Activated naive CD4-positive, alpha-beta T cell (primary cell): Measurements from ENCODE around the gene COX19.

Source experiments
- DNase-seq, 4 experiments: peaks; one replicate each; lab custom pipeline; 2025; lab: John Stamatoyannopoulos, UW

COX19 gene

DNA sequence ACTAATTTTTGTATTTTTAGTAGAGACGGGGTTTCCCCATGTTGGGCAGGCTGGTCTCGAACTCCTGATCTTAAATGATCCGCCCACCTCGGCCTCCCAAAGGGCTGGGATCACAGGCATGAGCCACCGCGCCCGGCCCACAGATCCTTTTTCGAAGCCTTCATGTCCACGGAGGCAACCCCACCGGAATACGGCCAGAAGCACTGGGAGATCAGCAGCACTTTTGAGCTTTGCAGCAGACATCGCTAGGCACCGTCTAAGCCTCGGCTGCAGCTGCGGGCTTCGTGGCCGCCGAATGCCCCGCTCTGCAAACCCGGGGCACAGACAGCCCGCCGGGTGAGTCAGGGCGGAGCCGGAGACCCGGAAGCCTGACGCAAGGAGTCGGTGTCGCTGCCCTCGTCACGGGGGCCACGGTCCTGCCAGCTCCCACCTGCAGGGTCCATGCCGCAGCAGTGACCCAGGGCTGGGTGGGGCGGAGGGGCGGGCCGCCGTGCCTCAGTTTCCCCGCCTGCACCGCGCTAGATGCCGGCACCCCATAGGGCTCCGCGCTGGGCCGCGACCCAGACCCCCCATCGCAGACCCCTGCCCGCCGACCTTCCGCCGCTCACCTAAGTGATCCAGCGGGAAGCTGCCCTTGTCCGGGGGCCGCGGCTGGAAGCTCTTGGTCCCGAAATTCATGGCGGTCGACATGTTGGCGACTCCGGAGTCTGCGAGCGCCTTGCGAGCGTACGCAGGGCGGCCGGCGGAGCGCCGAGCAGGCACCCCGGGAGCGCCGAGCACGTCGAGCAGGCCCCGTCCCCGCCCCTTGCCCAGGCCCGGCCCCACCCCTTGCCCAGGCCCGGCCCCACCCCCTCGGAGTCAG, at the start of gene COX19:
Gene COX19, minus strand, starts transcription at position 730 of the 862 bp plus-strand sequence. Its CDS starts 40 bp downstream, at position 690.
- DNase-seq: peak; percentile 76 to 89 (median 82)

- DNase-seq: no peak
Observed at GRCh38 chr7:1024331-1024841, 49.0 kb upstream of the COX19 start.

- DNase-seq: no peak
Observed at GRCh38 chr7:1022801-1023465, 47.6 kb upstream of the COX19 start.

- no peak for DNase-seq
Observed at GRCh38 chr7:1022356-1022755, 47.0 kb upstream of the COX19 start.

DNA sequence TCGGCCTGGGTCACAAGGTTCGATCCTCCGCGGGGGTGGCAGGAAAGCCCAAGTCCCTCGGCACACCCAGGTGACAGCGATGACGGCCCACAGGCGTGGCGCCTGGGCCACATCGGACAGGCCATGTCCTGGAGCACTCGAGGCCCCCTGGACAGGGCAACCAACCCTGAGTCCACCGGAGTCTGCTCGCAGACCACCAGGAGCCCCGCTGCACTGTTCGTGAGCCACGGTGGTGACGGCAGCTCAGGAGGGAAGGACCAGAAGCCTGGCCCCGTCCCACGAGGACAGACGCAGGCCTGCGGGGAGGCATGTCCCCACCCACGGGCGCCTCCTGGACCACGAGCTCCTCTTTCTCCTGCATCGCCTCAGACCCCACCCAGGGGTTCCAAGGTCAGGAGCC, 46.6 kb upstream of the COX19 start:
- DNase-seq: no peak

- DNase-seq: no peak
Observed at GRCh38 chr7:1021366-1021765, 46.0 kb upstream of the COX19 start.

DNA sequence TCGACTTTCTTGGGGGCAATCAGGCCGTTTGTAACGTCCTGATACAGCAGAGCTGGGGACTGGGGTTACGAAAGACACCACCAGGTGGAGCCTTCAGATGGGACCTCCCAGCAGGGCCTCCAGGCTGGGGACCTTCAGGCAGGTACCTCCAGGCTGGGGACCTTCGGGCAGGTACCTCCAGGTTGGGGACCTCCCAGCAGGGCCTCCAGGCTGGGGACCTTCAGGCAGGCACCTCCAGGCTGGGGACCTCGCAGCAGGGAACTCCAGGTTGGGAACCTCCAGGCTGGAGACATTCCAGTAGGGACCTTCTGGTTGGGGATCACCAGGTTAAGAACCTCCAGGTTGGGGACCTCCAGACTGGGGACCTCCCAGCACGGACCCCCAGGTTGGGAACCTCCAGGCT, 45.5 kb upstream of the COX19 start:
- DNase-seq: no peak

DNA sequence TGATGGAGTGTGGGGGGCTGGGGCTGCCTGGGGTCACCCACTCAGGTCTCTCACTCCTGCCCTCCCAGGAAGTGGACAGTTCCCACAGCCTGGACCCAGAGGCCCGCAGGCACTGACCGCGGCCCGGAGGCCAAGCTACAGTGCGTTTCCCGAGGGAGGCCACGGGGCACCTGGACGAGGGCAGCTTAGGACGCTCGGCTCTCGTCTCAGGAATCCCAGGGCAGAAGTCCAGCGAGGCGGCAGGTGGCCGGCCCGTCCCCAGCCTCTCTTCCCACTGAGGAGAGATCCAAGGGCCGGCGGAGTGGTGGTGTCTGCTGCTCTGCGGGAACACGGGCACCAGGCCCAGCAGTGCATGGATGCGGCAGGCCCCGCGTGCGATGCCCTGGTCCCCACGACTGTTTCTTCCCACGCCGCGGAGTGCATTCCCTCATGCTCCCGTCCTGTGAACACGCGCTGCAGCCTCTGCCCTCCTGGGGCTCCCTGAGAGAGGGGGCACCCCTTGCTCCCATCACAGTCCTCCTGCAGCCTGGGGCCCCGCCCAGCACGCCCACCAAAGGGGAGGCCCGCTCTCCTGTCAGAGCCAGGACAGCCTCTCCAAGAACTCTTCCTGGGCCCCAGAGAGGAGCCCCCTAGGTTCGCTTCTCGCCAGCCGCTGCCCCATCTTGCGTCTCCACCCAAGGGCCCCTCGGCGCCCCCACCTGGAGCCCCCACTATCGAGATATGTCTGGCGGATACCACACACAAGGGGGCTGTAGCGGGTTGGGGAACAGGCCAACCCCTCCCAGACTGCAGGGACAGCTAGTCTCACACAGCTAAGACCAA, 44.7 kb upstream of the COX19 start:
- DNase-seq: no peak

GRCh38 chr7:1019255-1019785, 44.0 kb upstream of the COX19 start:
- DNase-seq: no peak

GRCh38 chr7:1018334-1018695, 43.0 kb upstream of the COX19 start:
- DNase-seq: no peak

DNA sequence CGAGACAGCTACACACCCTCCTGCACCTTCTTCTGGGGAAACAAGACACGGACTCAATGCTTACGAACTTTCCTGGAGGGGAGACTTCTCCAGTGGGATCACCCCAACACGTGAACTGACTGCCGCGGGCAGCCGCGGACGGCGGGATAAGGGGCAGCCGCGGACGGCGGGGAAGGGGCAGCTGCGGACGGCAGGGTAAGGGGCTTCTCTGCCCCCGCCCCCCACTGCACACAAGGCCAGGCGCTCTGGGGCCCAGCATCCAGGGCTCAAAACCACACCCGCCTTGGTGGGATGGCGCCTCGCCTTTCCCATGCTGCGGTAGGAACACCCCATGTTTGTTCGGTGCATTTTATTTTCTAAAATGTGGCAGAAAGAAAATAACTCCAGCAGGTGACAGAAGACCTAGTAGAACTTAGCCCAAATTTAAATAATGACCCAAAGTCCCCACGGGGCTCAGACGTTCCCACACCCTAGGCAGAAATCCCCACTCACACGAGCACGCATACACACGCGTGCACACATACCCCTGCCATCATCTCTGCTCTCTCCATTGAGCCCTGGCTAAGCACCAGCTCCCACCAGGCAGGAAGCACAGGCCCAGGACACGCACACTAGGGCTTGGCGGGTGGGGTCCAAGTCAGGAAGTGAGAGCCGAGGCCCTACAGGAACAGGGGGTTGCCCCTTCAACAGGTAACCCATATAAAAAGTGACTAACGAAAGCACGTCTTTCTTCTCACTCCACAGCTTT, 42.4 kb upstream of the COX19 start:
- no peak for DNase-seq

DNA sequence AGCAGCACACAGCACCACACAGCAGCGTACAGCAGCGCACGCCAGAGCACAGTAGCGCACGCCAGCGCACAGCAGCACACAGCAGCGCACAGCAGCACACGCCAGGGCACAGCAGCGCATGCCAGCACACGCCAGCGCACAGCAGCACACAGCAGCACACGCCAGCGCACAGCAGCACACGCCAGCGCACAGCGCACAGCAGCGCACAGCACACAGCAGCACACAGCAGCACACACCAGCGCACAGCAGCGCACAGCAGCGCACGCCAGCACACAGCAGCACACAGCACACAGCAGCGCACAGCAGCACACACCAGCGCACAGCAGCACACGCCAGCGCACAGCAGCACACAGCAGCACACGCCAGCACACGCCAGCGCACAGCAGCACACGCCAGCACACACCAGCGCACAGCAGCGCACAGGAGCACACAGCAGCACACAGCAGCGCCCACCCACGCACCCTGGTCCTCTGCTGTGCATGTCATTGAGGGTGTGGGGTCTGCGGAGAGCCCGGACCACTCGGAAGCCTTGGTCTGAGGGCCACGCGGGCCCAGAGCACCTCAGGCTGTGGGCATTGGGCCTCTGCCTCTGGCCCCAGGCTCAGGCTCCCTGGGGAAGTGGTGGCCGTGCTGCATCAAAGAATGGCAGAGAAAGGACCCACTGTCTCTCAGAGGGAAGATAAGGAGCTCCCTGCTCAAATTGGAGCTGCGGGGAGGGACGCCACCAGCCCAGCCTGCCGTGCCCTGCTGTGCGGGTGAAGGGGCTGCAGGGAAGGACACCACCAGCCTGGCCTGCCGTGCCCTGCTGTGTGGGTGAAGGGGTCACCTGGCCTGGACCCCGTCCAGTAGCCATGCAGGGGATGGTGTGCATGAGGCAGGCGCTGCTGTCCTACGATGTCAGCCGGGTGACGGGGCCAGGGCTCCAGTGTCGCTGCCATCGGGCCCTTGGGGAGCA, 41.5 kb upstream of the COX19 start:
- no peak for DNase-seq

DNA sequence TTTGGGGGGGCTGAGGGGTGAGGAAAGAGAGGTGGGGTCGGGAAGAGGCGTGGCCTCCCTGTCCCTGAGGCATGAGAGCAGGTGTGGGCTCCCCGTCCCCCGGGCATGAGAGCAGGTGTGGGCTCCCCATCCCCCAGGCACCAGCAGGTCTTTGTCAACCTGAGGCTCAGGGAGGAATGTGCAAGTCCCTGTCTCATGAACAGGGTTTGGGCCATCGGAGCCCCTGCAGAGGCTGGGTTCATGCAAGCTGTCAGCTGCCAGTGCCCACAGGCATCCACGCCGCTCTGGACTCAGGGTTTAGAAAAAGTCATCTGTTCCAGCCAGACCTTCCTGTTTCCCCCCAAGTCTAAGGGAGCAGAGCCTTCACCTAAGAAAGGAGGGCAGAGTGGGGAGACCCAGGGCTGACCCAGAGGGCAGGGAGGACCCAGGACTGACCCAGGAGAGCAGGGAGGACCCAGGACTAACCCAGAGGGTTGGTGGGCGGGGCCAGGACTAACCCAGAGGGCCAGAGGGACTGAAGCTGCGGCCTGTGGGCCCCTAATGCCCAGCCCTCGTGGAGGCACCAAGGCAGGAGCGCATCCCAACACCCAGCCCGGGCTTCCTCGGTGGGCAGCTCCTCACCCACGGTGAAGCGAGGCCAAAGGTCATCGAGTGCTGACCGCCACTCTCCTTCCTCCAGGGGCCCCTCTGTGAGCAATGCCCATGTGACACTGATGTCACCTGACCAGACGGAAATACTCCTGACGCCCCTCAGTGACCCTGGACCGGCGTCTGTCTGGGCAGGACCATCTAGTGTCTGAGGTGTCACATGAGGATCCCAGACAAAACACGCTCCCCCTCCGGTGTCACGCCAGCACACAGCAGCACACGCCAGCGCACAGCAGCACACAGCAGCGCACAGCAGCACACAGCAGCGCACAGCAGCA, 40.1 kb upstream of the COX19 start:
- DNase-seq: no peak

- DNase-seq: no peak
Observed at GRCh38 chr7:1014681-1015080, 39.3 kb upstream of the COX19 start.

GRCh38 chr7:1013581-1013980, 38.2 kb upstream of the COX19 start:
- DNase-seq: no peak

DNA sequence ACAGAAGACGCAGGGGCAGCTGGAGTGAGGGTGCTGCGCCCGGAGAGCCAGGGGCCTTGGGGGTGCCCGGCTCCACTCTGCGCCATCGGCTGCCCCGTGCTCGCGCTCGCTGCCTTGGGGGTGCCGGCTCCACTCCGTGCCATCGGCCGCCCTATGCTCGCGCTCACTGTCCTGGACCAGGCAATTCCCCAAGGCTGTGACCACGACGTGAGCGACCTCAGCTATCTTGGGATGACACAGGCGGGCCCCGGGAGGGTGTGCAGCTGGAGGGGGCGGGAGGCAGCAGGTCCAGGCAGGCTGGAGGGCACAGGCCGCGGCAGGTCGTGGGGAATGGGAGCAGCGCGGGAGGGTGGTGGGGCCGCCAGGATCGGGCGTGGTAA, 37.4 kb upstream of the COX19 start:
- no peak for DNase-seq

GRCh38 chr7:1012004-1012715, 36.8 kb upstream of the COX19 start:
- no peak for DNase-seq

GRCh38 chr7:1011297-1012003, 36.1 kb upstream of the COX19 start:
- no peak for DNase-seq
